ENCODE results near the gene CYP2A6.

GRCh38 chr19:40811478-40812341 lies 38.5 kb downstream of the CYP2A6 start:
- TF ChIP-seq CTCF (IDR thresholded peaks at IDR 0.05; ENCODE audit: low read length) (no peak), EZH2 (IDR thresholded peaks at IDR 0.05; ENCODE audit: borderline replicate concordance, low read length) (no peak)
